CD4-positive, CD25-positive, alpha-beta regulatory T cell (primary cell): Measurements from ENCODE around the gene C10orf71. TPM values are rescaled to one million over a fixed set of nuclear protein-coding genes. Genes with fewer than 3 reads are reported as not detected.
A peak's percentile ranks its signal among the peaks of the same experiment; 100 is the strongest.

Experiments
- ATAC-seq, 2 donors: fragments of 150-1000 bp; cut with Tn5 transposase; one replicate each; pipeline ENCODE4 v1.10.0; 2021; ENCODE audit warnings: low read depth in 2 of 2, moderate number of reproducible peaks in 2 of 2, moderate library complexity in 1 of 2
- DNase-seq, 3 donors: peaks; one replicate each; pipeline versions ENCODE4 v3.0.0 to v3.0.0-alpha.2; 2012 to 2022; ENCODE audit warnings: mixed read lengths in 1 of 3
- H3K27ac ChIP-seq: one replicate; pipeline ENCODE4 v1.7.0; 2013; ENCODE audit warnings: mild to moderate bottlenecking, low read length; ENCODE audit not compliant: insufficient read depth, poor library complexity, severe bottlenecking
- H3K27me3 ChIP-seq: one replicate; pipeline ENCODE4 v1.7.0; 2013; ENCODE audit warnings: low read length; ENCODE audit not compliant: control insufficient read depth, insufficient read depth
- H3K36me3 ChIP-seq: one replicate; pipeline ENCODE4 v1.7.0; 2013; ENCODE audit warnings: mild to moderate bottlenecking, low read length, moderate library complexity; ENCODE audit not compliant: control insufficient read depth, insufficient read depth
- H3K4me1 ChIP-seq: 2 replicates; pipeline ENCODE4 v1.7.0; 2013; ENCODE audit warnings: mild to moderate bottlenecking, low read length; ENCODE audit not compliant: insufficient read depth, control insufficient read depth, poor library complexity, severe bottlenecking
- H3K4me3 ChIP-seq: one replicate; pipeline ENCODE4 v1.7.0; 2013; ENCODE audit warnings: low read depth, mild to moderate bottlenecking, low read length, moderate library complexity
- H3K9me3 ChIP-seq, 2 experiments: 1 replicate in 1 of 2; 2 replicates in 1 of 2; pipeline ENCODE4 v1.7.0; 2013; ENCODE audit warnings: low read length in 2 of 2, mild to moderate bottlenecking in 1 of 2, moderate library complexity in 1 of 2; ENCODE audit not compliant: control insufficient read depth in 2 of 2
- H3K27ac Mint-ChIP-seq, 3 donors: one replicate each; pipeline ENCODE4 v1.8.0; 2020 to 2022; ENCODE audit warnings: mild to moderate bottlenecking in 3 of 3, mixed read lengths in 3 of 3, moderate library complexity in 2 of 3
- H3K27me3 Mint-ChIP-seq: one replicate; pipeline ENCODE4 v1.8.0; 2022; ENCODE audit warnings: mild to moderate bottlenecking, mixed read lengths
- H3K36me3 Mint-ChIP-seq: one replicate; pipeline ENCODE4 v1.8.0; 2020; ENCODE audit warnings: mixed read lengths
- H3K4me1 Mint-ChIP-seq, 4 donors: one replicate each; pipeline ENCODE4 v1.8.0; 2020 to 2022; ENCODE audit warnings: mixed read lengths in 4 of 4, mild to moderate bottlenecking in 1 of 4
- H3K4me3 Mint-ChIP-seq, 4 donors: one replicate each; pipeline ENCODE4 v1.8.0; 2020 to 2022; ENCODE audit warnings: mild to moderate bottlenecking in 4 of 4, mixed read lengths in 4 of 4, moderate library complexity in 3 of 4
- H3K9me3 Mint-ChIP-seq, 7 donors: one replicate each; pipeline ENCODE4 v1.8.0; 2020 to 2022; ENCODE audit warnings: mixed read lengths in 7 of 7, mild to moderate bottlenecking in 3 of 7, moderate library complexity in 2 of 7
- polyA plus RNA-seq, 4 donors: library from polyadenylated mRNA; unstranded; fragments of 300-500 nt; fragmentation: Illumina TruSeq; gene quantifications; one replicate each; pipeline ENCODE4 v1.2.3, GENCODE V29; 2021
- total RNA-seq: library from RNA; stranded (reverse); gene quantifications from one replicate; pipeline ENCODE4 v1.2.3, GENCODE V29; 2022

Gene C10orf71
- total RNA-seq, result not detected
- polyA plus RNA-seq, result not detected

- DNase-seq (no peak), ATAC-seq (no peak)
- Histone ChIP-seq H3K36me3 (no peaks in the 10 kb centered on the region), H3K4me3 (no peak within 1 kb of the TSS), H3K27ac (no peak within 1 kb of the TSS), H3K9me3 (no peaks in the 10 kb centered on the region), H3K27me3 (no peaks in the 10 kb centered on the region), H3K4me1 (no peaks in the 10 kb centered on the region)
- H3K4me1 Mint-ChIP-seq, result no peaks in the 10 kb centered on the region
- H3K27ac Mint-ChIP-seq, result no peak within 1 kb of the TSS
- H3K4me3 Mint-ChIP-seq, result no peak within 1 kb of the TSS
- no peaks in the 10 kb centered on the region for H3K36me3 Mint-ChIP-seq
- H3K27me3 Mint-ChIP-seq, result peaks cover 7% of the 10 kb centered on the region
- no peaks in the 10 kb centered on the region for H3K9me3 Mint-ChIP-seq
Measured at GRCh38 chr10:49298983-49299815, at the start of gene C10orf71. TSS of gene C10orf71 (plus strand) at chr10:49299170. CDS start at chr10:49322546, 23,376 bp downstream.

- H3K27me3 ChIP-seq, result no peaks in the 10 kb centered on the region
- no peak for ATAC-seq
- no peaks in the 10 kb centered on the region for H3K4me1 Mint-ChIP-seq
- H3K36me3 ChIP-seq, result no peaks in the 10 kb centered on the region
- no peaks in the 10 kb centered on the region for H3K27me3 Mint-ChIP-seq
- no peaks in the 10 kb centered on the region for H3K9me3 ChIP-seq
- no peak overlapping the region for H3K4me3 Mint-ChIP-seq
- H3K9me3 Mint-ChIP-seq, result peaks cover 0 to 7% (median 2%) of the 10 kb centered on the region in 7 donors
- DNase-seq, result no peak
- no peak overlapping the region for H3K27ac ChIP-seq
- no peak overlapping the region for H3K4me3 ChIP-seq
- no peak overlapping the region for H3K27ac Mint-ChIP-seq
- peaks cover 9% of the 10 kb centered on the region for H3K4me1 ChIP-seq
- no peaks in the 10 kb centered on the region for H3K36me3 Mint-ChIP-seq
Measured at GRCh38 chr10:49252313-49253034, 46.5 kb upstream of the C10orf71 start.

- ATAC-seq (no peak), DNase-seq (no peak)
- H3K27ac ChIP-seq, result no peak overlapping the region
Measured at GRCh38 chr10:49253340-49253906, 45.5 kb upstream of the C10orf71 start.

GRCh38 chr10:49254150-49254549 is 44.8 kb upstream of the C10orf71 start:
- H3K27ac Mint-ChIP-seq, result no peak overlapping the region
- peaks cover 9% of the 10 kb centered on the region for H3K4me1 ChIP-seq
- DNase-seq, result no peak

More at GRCh38 chr10:49253340-49253906, 45.5 kb upstream of the C10orf71 start:
- Mint-ChIP-seq H3K4me3 (no peak overlapping the region), H3K36me3 (no peaks in the 10 kb centered on the region), H3K4me1 (no peaks in the 10 kb centered on the region), H3K27me3 (no peaks in the 10 kb centered on the region), H3K27ac (no peak overlapping the region), H3K9me3 (peaks cover 0 to 3% (median 0%) of the 10 kb centered on the region in 7 donors)
- H3K4me3 ChIP-seq, result no peak overlapping the region
- no peaks in the 10 kb centered on the region for H3K36me3 ChIP-seq
- H3K9me3 ChIP-seq, result no peaks in the 10 kb centered on the region
- peaks cover 9% of the 10 kb centered on the region for H3K4me1 ChIP-seq
- H3K27me3 ChIP-seq, result no peaks in the 10 kb centered on the region

GRCh38 chr10:49254556-49255318 is 44.2 kb upstream of the C10orf71 start:
- Histone ChIP-seq H3K4me1 (peaks cover 9% of the 10 kb centered on the region), H3K4me3 (no peak overlapping the region), H3K36me3 (no peaks in the 10 kb centered on the region), H3K27ac (no peak overlapping the region), H3K9me3 (no peaks in the 10 kb centered on the region), H3K27me3 (no peaks in the 10 kb centered on the region)
- Mint-ChIP-seq H3K9me3 (peaks cover 0 to 2% (median 0%) of the 10 kb centered on the region in 7 donors), H3K27me3 (peaks cover 4% of the 10 kb centered on the region), H3K36me3 (no peaks in the 10 kb centered on the region), H3K4me1 (no peaks in the 10 kb centered on the region), H3K27ac (no peak overlapping the region), H3K4me3 (no peak overlapping the region)
- ATAC-seq (peak; percentile 39 to 76), DNase-seq (peak in 2 of 3 donors; percentile 9 to 38)

More at GRCh38 chr10:49254150-49254549, 44.8 kb upstream of the C10orf71 start:
- H3K27me3 ChIP-seq, result no peaks in the 10 kb centered on the region
- H3K4me1 Mint-ChIP-seq, result no peaks in the 10 kb centered on the region
- H3K4me3 ChIP-seq, result no peak overlapping the region
- peaks cover under 1% of the 10 kb centered on the region for H3K27me3 Mint-ChIP-seq
- no peak overlapping the region for H3K27ac ChIP-seq
- H3K9me3 ChIP-seq, result no peaks in the 10 kb centered on the region
- no peaks in the 10 kb centered on the region for H3K36me3 ChIP-seq
- H3K9me3 Mint-ChIP-seq, result peaks cover 0 to 2% (median 0%) of the 10 kb centered on the region in 7 donors
- no peak overlapping the region for H3K4me3 Mint-ChIP-seq
- no peaks in the 10 kb centered on the region for H3K36me3 Mint-ChIP-seq
- no peak for ATAC-seq

GRCh38 chr10:49255883-49256282 is 43.1 kb upstream of the C10orf71 start:
- no peaks in the 10 kb centered on the region for H3K36me3 Mint-ChIP-seq
- no peak overlapping the region for H3K27ac Mint-ChIP-seq
- H3K4me3 Mint-ChIP-seq, result no peak overlapping the region

GRCh38 chr10:49257154-49257553 is 41.8 kb upstream of the C10orf71 start:
- Mint-ChIP-seq H3K4me1 (no peaks in the 10 kb centered on the region), H3K36me3 (no peaks in the 10 kb centered on the region), H3K27ac (no peak overlapping the region), H3K4me3 (no peak overlapping the region), H3K27me3 (peaks cover 4% of the 10 kb centered on the region), H3K9me3 (peaks cover 0 to 2% (median 0%) of the 10 kb centered on the region in 7 donors)
- Histone ChIP-seq H3K27ac (no peak overlapping the region), H3K36me3 (no peaks in the 10 kb centered on the region), H3K4me3 (no peak overlapping the region), H3K9me3 (no peaks in the 10 kb centered on the region), H3K4me1 (peaks cover 9% of the 10 kb centered on the region), H3K27me3 (peaks cover 2% of the 10 kb centered on the region)
- no peak for DNase-seq
- peak in 1 of 2 donors; percentile 40 for ATAC-seq

More at GRCh38 chr10:49255883-49256282, 43.1 kb upstream of the C10orf71 start:
- peaks cover 4% of the 10 kb centered on the region for H3K27me3 Mint-ChIP-seq
- ATAC-seq (no peak), DNase-seq (no peak)
- Histone ChIP-seq H3K9me3 (no peaks in the 10 kb centered on the region), H3K4me1 (peaks cover 9% of the 10 kb centered on the region), H3K4me3 (no peak overlapping the region), H3K27me3 (peaks cover 2% of the 10 kb centered on the region), H3K27ac (no peak overlapping the region), H3K36me3 (no peaks in the 10 kb centered on the region)
- H3K4me1 Mint-ChIP-seq, result no peaks in the 10 kb centered on the region
- H3K9me3 Mint-ChIP-seq, result peaks cover 0 to 2% (median 0%) of the 10 kb centered on the region in 7 donors
